H9 (cell line): ENCODE measurements around the gene THRB. TPM values are rescaled to one million over a fixed set of nuclear protein-coding genes. Genes with fewer than 3 reads are reported as not detected.

Experiments used
- DNase-seq: peaks from one replicate; pipeline ENCODE4 v3.0.0-alpha.2; 2017
- H2AFZ ChIP-seq: one replicate; pipeline ENCODE4 v1.6.1; 2013; ENCODE audit warnings: mild to moderate bottlenecking, low read length, control low read depth, moderate library complexity
- H2AK5ac ChIP-seq: 2 replicates; pipeline ENCODE4 v1.6.1; 2013; ENCODE audit warnings: low read length, control low read depth, mixed read lengths; ENCODE audit not compliant: insufficient read length
- H2BK120ac ChIP-seq: one replicate; pipeline ENCODE4 v1.6.1; 2013; ENCODE audit warnings: low read depth, mild to moderate bottlenecking, low read length, control low read depth, inconsistent platforms; ENCODE audit not compliant: poor library complexity, severe bottlenecking
- H2BK12ac ChIP-seq: 2 replicates; pipeline ENCODE4 v1.6.1; 2013; ENCODE audit warnings: low read length, control low read depth, mixed read lengths, low read depth; ENCODE audit not compliant: insufficient read length
- H2BK15ac ChIP-seq: 2 replicates; pipeline ENCODE4 v1.6.1; 2013; ENCODE audit warnings: low read depth, low read length, control low read depth
- H2BK20ac ChIP-seq: one replicate; pipeline ENCODE4 v1.6.1; 2013; ENCODE audit warnings: low read depth, mild to moderate bottlenecking, low read length, control low read depth, inconsistent platforms; ENCODE audit not compliant: poor library complexity, severe bottlenecking
- H2BK5ac ChIP-seq: 2 replicates; pipeline ENCODE4 v1.6.1; 2013; ENCODE audit warnings: low read length, control low read depth, mixed read lengths; ENCODE audit not compliant: insufficient read length
- H3K14ac ChIP-seq: 2 replicates; pipeline ENCODE4 v1.6.1; 2013; ENCODE audit warnings: low read length, control low read depth; ENCODE audit not compliant: insufficient read depth
- H3K18ac ChIP-seq: 2 replicates; pipeline ENCODE4 v1.6.1; 2013; ENCODE audit warnings: low read depth, mild to moderate bottlenecking, mixed read lengths, low read length, control low read depth; ENCODE audit not compliant: insufficient read length
- H3K23ac ChIP-seq: 2 replicates; pipeline ENCODE4 v1.6.1; 2013; ENCODE audit warnings: low read length, control low read depth, mixed read lengths, low read depth; ENCODE audit not compliant: insufficient read length
- H3K23me2 ChIP-seq: 2 replicates; pipeline ENCODE4 v1.6.1; 2013; ENCODE audit warnings: low read depth, mild to moderate bottlenecking, mixed read lengths, low read length, control low read depth; ENCODE audit not compliant: insufficient read length, poor library complexity, severe bottlenecking
- H3K27ac ChIP-seq: 2 replicates; pipeline ENCODE4 v1.5.1; 2013; ENCODE audit warnings: low read length, control low read depth, mixed read lengths, low read depth; ENCODE audit not compliant: insufficient read length
- H3K27me3 ChIP-seq: 2 replicates; pipeline ENCODE4 v1.6.1; 2013; ENCODE audit warnings: low read length, control low read depth, inconsistent platforms; ENCODE audit not compliant: insufficient read depth
- H3K4ac ChIP-seq: 2 replicates; pipeline ENCODE4 v1.6.1; 2013; ENCODE audit warnings: low read depth, mild to moderate bottlenecking, control low read depth, inconsistent platforms, low read length, moderate library complexity
- H3K4me1 ChIP-seq: 2 replicates; pipeline ENCODE4 v1.6.1; 2013; ENCODE audit warnings: low read length, control low read depth, inconsistent platforms; ENCODE audit not compliant: insufficient read depth
- H3K4me2 ChIP-seq: 2 replicates; pipeline ENCODE4 v1.6.1; 2013; ENCODE audit warnings: low read length, control low read depth, mixed read lengths; ENCODE audit not compliant: insufficient read length, insufficient read depth
- H3K56ac ChIP-seq: 2 replicates; pipeline ENCODE4 v1.6.1; 2013; ENCODE audit warnings: low read depth, mild to moderate bottlenecking, mixed read lengths, low read length, control low read depth; ENCODE audit not compliant: insufficient read length
- H3K79me1 ChIP-seq: 2 replicates; pipeline ENCODE4 v1.6.1; 2013; ENCODE audit warnings: low read depth, mild to moderate bottlenecking, moderate library complexity, low read length, control low read depth, inconsistent platforms; ENCODE audit not compliant: insufficient read depth, poor library complexity, severe bottlenecking
- H3K79me2 ChIP-seq: 2 replicates; pipeline ENCODE4 v1.6.1; 2013; ENCODE audit warnings: low read length, control low read depth, inconsistent platforms; ENCODE audit not compliant: insufficient read depth
- H3K9ac ChIP-seq: 2 replicates; pipeline ENCODE4 v1.6.1; 2013; ENCODE audit warnings: low read length, control low read depth, mixed read lengths; ENCODE audit not compliant: insufficient read length; ENCODE audit errors: extremely low read depth
- H3K9me3 ChIP-seq: one replicate; pipeline ENCODE4 v1.6.1; 2013; ENCODE audit warnings: low read depth, low read length, inconsistent platforms; ENCODE audit not compliant: control insufficient read depth
- H3T11ph ChIP-seq: one replicate; pipeline ENCODE4 v1.6.1; 2013; ENCODE audit warnings: mild to moderate bottlenecking, low read length, control low read depth, inconsistent platforms
- H4K20me1 ChIP-seq: one replicate; pipeline ENCODE4 v1.6.1; 2013; ENCODE audit not compliant: control insufficient read depth, insufficient read length, insufficient read depth
- H4K5ac ChIP-seq: 2 replicates; pipeline ENCODE4 v1.6.1; 2013; ENCODE audit warnings: low read depth, mild to moderate bottlenecking, mixed read lengths, low read length, control low read depth; ENCODE audit not compliant: insufficient read length
- H4K8ac ChIP-seq: replicated peaks from 2 replicates; pipeline ENCODE4 v1.6.1; 2013; ENCODE audit warnings: low read length, control low read depth, mixed read lengths, low read depth; ENCODE audit not compliant: insufficient read length
- H4K91ac ChIP-seq: 2 replicates; pipeline ENCODE4 v1.6.1; 2013; ENCODE audit warnings: low read depth, mild to moderate bottlenecking, moderate library complexity, mixed read lengths, low read length, control low read depth; ENCODE audit not compliant: insufficient read length
- H3K27ac Mint-ChIP-seq, 3 experiments: 2 replicates in 2 of 3; 3 replicates in 1 of 3; pipeline ENCODE4 v1.8.0; 2020 to 2021; ENCODE audit warnings: mixed read lengths in 3 of 3, mild to moderate bottlenecking in 1 of 3, moderate library complexity in 1 of 3
- H3K27me3 Mint-ChIP-seq: 2 replicates; pipeline ENCODE4 v1.8.0; 2021; ENCODE audit warnings: low read depth, mild to moderate bottlenecking, moderate library complexity, mixed read lengths
- H3K36me3 Mint-ChIP-seq, 3 experiments: 2 replicates in 2 of 3; 3 replicates in 1 of 3; pipeline ENCODE4 v1.8.0; 2020 to 2021; ENCODE audit warnings: low read depth in 3 of 3, mixed read lengths in 3 of 3; ENCODE audit not compliant: insufficient read depth in 1 of 3
- H3K4me1 Mint-ChIP-seq, 2 experiments: 2 replicates each; pipeline ENCODE4 v1.8.0; 2020; ENCODE audit warnings: mixed read lengths in 2 of 2
- H3K4me3 Mint-ChIP-seq, 2 experiments: 2 replicates in 1 of 2; 3 replicates in 1 of 2; pipeline ENCODE4 v1.8.0; 2020 to 2021; ENCODE audit warnings: mild to moderate bottlenecking in 2 of 2, mixed read lengths in 2 of 2, moderate library complexity in 1 of 2
- H3K9me3 Mint-ChIP-seq, 2 experiments: 2 replicates in 1 of 2; 3 replicates in 1 of 2; pipeline ENCODE4 v1.8.0; 2020; ENCODE audit warnings: mild to moderate bottlenecking in 2 of 2, mixed read lengths in 2 of 2, moderate library complexity in 1 of 2
- CTCF ChIP-seq: fragments of 200-600 bp; sonication (generic); conservative IDR thresholded peaks from 3 replicates; pipeline ENCODE4 v1.8.0; 2021; ENCODE audit warnings: antibody characterized with exemption, mild to moderate bottlenecking
- WGBS: extraction: QIAGEN DNeasy Blood & Tissue Kit; methylation state at CpG from one replicate; pipeline ENCODE4 v1.1.7; 2013; ENCODE audit warnings: missing lambda C conversion rate, low lambda C conversion rate, mixed read lengths; ENCODE audit not compliant: insufficient read length; ENCODE audit errors: extremely low coverage; 5-methylcytosine and 5-hydroxymethylcytosine counted together
- total RNA-seq: library from RNA; stranded (reverse); gene quantifications from 2 replicates; pipeline ENCODE4 v1.2.1, GENCODE V29; 2021

Gene THRB
- total RNA-seq, 1 experiment from 2014 or later, result 8.6 TPM

GRCh38 chr3:24088782-24089181, 405.9 kb downstream of the THRB start:
- H3K18ac ChIP-seq, result no peak overlapping the region
- H3T11ph ChIP-seq, result no peak overlapping the region
- H3K4me2 ChIP-seq, result no peak overlapping the region
- no peak overlapping the region for H3K23ac ChIP-seq
- no peak overlapping the region for H3K27ac ChIP-seq
- H3K9me3 Mint-ChIP-seq, result peaks cover 3 to 6% of the 10 kb centered on the region in 2 experiments; a peak in 3 of 5 replicates
- H3K36me3 Mint-ChIP-seq, result 0 out of 7 replicates have a peak, but pooled peaks cover 0 to 2% (median 0%) of the 10 kb centered on the region in 3 experiments
- H2BK12ac ChIP-seq, result no peak overlapping the region
- H3K4me1 Mint-ChIP-seq, result peaks cover 4 to 15% of the 10 kb centered on the region in 2 experiments
- no peak for DNase-seq
- H3K9me3 ChIP-seq, result no peaks in the 10 kb centered on the region
- no peaks in the 10 kb centered on the region for H3K4me1 ChIP-seq
- H4K8ac ChIP-seq, result no peak overlapping the region
- H3K4me3 Mint-ChIP-seq, result no peak overlapping the region
- H3K14ac ChIP-seq, result no peak overlapping the region
- H3K27me3 ChIP-seq, result no peaks in the 10 kb centered on the region
- H3K27me3 Mint-ChIP-seq, result no peaks in the 10 kb centered on the region
- no peak overlapping the region for H3K9ac ChIP-seq
- no peaks in the 10 kb centered on the region for H3K79me2 ChIP-seq
- TF ChIP-seq CTCF, result peak; percentile 61
- H3K79me1 ChIP-seq, result no peaks in the 10 kb centered on the region
- no peak overlapping the region for H2AFZ ChIP-seq
- H2BK15ac ChIP-seq, result no peak overlapping the region
- WGBS, result no CpG with 5 or more reads among the region's 2 CpGs
- H3K27ac Mint-ChIP-seq, result no peak overlapping the region
- H3K4ac ChIP-seq, result no peak overlapping the region
- H2AK5ac ChIP-seq, result no peak overlapping the region
- no peak overlapping the region for H4K91ac ChIP-seq
- no peak overlapping the region for H2BK20ac ChIP-seq
- H4K20me1 ChIP-seq, result no peaks in the 10 kb centered on the region
- H4K5ac ChIP-seq, result no peak overlapping the region
- no peaks in the 10 kb centered on the region for H3K23me2 ChIP-seq
- H2BK120ac ChIP-seq, result no peak overlapping the region
- H3K56ac ChIP-seq, result no peak overlapping the region
- no peak overlapping the region for H2BK5ac ChIP-seq
